B cell (primary cell): Measurements from ENCODE around the gene CA7. TPM values are rescaled to one million over a fixed set of nuclear protein-coding genes. Genes with fewer than 3 reads are reported as not detected.

Source experiments
- ATAC-seq: fragments of 200-7000 bp; cut with Tn5 transposase; one replicate; pipeline ENCODE4 v1.10.0; 2021; ENCODE audit warnings: low read depth, mild to moderate bottlenecking, moderate number of reproducible peaks, moderate library complexity
- CTCF ChIA-PET: fragments of 350-600 bp; sonication (Branson Sonifier 250); formaldehyde crosslinking; loops from one replicate; lab custom pipeline; 2021; ENCODE audit warnings: antibody characterized with exemption, inconsistent platforms; lab: Charles Lee
- POLR2A ChIA-PET: fragments of 350-600 bp; sonication (Branson Sonifier 250); formaldehyde crosslinking; loops from one replicate; lab custom pipeline; 2021; ENCODE audit warnings: antibody characterized with exemption; lab: Charles Lee
- DNase-seq: peaks from one replicate; pipeline ENCODE4 v3.0.0; 2013
- H2AFZ ChIP-seq: 2 replicates; pipeline ENCODE4 v1.6.1; 2012; ENCODE audit warnings: mild to moderate bottlenecking, low read depth, low read length; ENCODE audit not compliant: insufficient read depth, poor library complexity, severe bottlenecking
- H3K27ac ChIP-seq, 2 donors: 1 replicate in 1 of 2; 2 replicates in 1 of 2; pipeline ENCODE4 v1.5.1; 2012 to 2013; ENCODE audit warnings: low read length in 2 of 2, mild to moderate bottlenecking in 2 of 2, moderate library complexity in 1 of 2
- H3K27me3 ChIP-seq, 4 experiments: fragments of 200-600 bp in 1 of 4; sonication (generic) in 1 of 4; replicated peaks in 1 of 4; 1 replicate in 2 of 4; 2 replicates in 2 of 4; pipeline versions ENCODE4 v1.6.1 to v1.7.0; 2013 to 2016; ENCODE audit warnings: low read length in 3 of 4, mild to moderate bottlenecking in 2 of 4, mixed read lengths in 1 of 4, moderate library complexity in 1 of 4; ENCODE audit not compliant: insufficient read depth in 4 of 4, control insufficient read depth in 3 of 4; ENCODE audit errors: control extremely low read depth in 1 of 4
- H3K36me3 ChIP-seq, 2 experiments: replicated peaks in 1 of 2; 1 replicate in 1 of 2; 2 replicates in 1 of 2; pipeline versions ENCODE4 v1.6.1 to v1.7.1; 2013; ENCODE audit warnings: low read length in 1 of 2; ENCODE audit not compliant: insufficient read depth in 2 of 2, control insufficient read depth in 1 of 2; ENCODE audit errors: control extremely low read depth in 1 of 2, extremely low read depth in 1 of 2
- H3K4me1 ChIP-seq, 2 donors: fragments of 200-600 bp in 1 of 2; sonication (generic) in 1 of 2; 1 replicate in 1 of 2; 2 replicates in 1 of 2; pipeline versions ENCODE4 v1.5.1 to v1.6.1; 2013 to 2017; ENCODE audit warnings: low read length in 2 of 2; ENCODE audit not compliant: control insufficient read depth in 2 of 2, insufficient read depth in 2 of 2
- H3K4me2 ChIP-seq: replicated peaks from 2 replicates; pipeline ENCODE3; 2012; ENCODE audit warnings: mild to moderate bottlenecking, low read depth, low read length; ENCODE audit not compliant: poor library complexity, severe bottlenecking
- H3K4me3 ChIP-seq, 5 experiments: fragments of 200-600 bp in 1 of 5; sonication (generic) in 1 of 5; 1 replicate in 3 of 5; 2 replicates in 2 of 5; pipeline versions ENCODE4 v1.5.1 to v1.7.0; 2011 to 2016; ENCODE audit warnings: low read length in 4 of 5, mild to moderate bottlenecking in 4 of 5, low read depth in 2 of 5, control low read depth in 1 of 5, moderate library complexity in 1 of 5; ENCODE audit not compliant: insufficient read depth in 1 of 5; ENCODE audit errors: control extremely low read depth in 1 of 5, extremely low read depth in 1 of 5
- H3K79me2 ChIP-seq: fragments of 200-600 bp; sonication (generic); one replicate; pipeline ENCODE4 v1.6.0; 2016; ENCODE audit warnings: low read length; ENCODE audit not compliant: control insufficient read depth, insufficient read depth
- H3K9ac ChIP-seq: fragments of 200-600 bp; sonication (generic); 2 replicates; pipeline ENCODE4 v1.6.1; 2017; ENCODE audit warnings: mild to moderate bottlenecking, low read length, moderate library complexity
- H3K9me3 ChIP-seq, 3 donors: one replicate each; pipeline versions ENCODE4 v1.6.1 to v1.7.1; 2013; ENCODE audit warnings: low read length in 2 of 3; ENCODE audit not compliant: control insufficient read depth in 2 of 3, insufficient read depth in 1 of 3; ENCODE audit errors: control extremely low read depth in 1 of 3
- H4K20me1 ChIP-seq: 2 replicates; pipeline ENCODE4 v1.6.0; 2012; ENCODE audit warnings: mild to moderate bottlenecking, low read length; ENCODE audit not compliant: insufficient read depth, control insufficient read depth, poor library complexity, severe bottlenecking
- H3K27ac Mint-ChIP-seq: one replicate; pipeline ENCODE4 v1.8.0; 2021; ENCODE audit warnings: mixed read lengths
- H3K27me3 Mint-ChIP-seq: one replicate; pipeline ENCODE4 v1.8.0; 2021; ENCODE audit warnings: mixed read lengths
- H3K4me1 Mint-ChIP-seq: one replicate; pipeline ENCODE4 v1.8.0; 2021; ENCODE audit warnings: mixed read lengths
- H3K4me3 Mint-ChIP-seq: one replicate; pipeline ENCODE4 v1.8.0; 2021; ENCODE audit warnings: mixed read lengths
- H3K9me3 Mint-ChIP-seq: one replicate; pipeline ENCODE4 v1.8.0; 2022; ENCODE audit warnings: mixed read lengths; ENCODE audit not compliant: insufficient read depth
- CTCF ChIP-seq: fragments of 200-600 bp; IDR thresholded peaks from one replicate; pipeline ENCODE4 v1.8.0; 2022; ENCODE audit warnings: antibody characterized with exemption, mild to moderate bottlenecking
- EZH2 ChIP-seq: IDR thresholded peaks from 2 replicates; pipeline ENCODE4 v1.6.1; 2012; ENCODE audit warnings: borderline replicate concordance, low read depth, mild to moderate bottlenecking, moderate library complexity, low read length; ENCODE audit not compliant: insufficient read depth, poor library complexity, severe bottlenecking
- WGBS: methylation state at CpG from one replicate; pipeline ENCODE4 v1.1.5; 2013; ENCODE audit warnings: missing lambda C conversion rate; ENCODE audit not compliant: insufficient coverage; 5-methylcytosine and 5-hydroxymethylcytosine counted together
- intact Hi-C: fragments of 100-400 bp; cut with micrococcal nuclease; formaldehyde crosslinking; loops from one replicate; pipeline ENCODE4 v1.10.0; 2022
- polyA plus RNA-seq: library from polyadenylated mRNA; depleted of rRNA; stranded (reverse); fragments of >200 nt; gene quantifications from 2 replicates; pipeline ENCODE4 v1.2.3, GENCODE V29; 2012
- total RNA-seq, 2 donors: library from RNA; stranded (reverse); fragments of 120-200 nt in 1 of 2; gene quantifications; 1 replicate in 1 of 2; 2 replicates in 1 of 2; pipeline versions ENCODE4 v1.2.3 to v1.2.4, GENCODE V29; 2013 to 2022

Gene CA7
- total and polyA plus RNA-seq, 2 donors (not counting 1 experiment from before 2014, with no cell fraction given): not detected

- H4K20me1 ChIP-seq: no peaks in the 10 kb centered on the region
Measured at GRCh38 chr16:66814734-66815133, 29.5 kb upstream of the CA7 start.

DNA sequence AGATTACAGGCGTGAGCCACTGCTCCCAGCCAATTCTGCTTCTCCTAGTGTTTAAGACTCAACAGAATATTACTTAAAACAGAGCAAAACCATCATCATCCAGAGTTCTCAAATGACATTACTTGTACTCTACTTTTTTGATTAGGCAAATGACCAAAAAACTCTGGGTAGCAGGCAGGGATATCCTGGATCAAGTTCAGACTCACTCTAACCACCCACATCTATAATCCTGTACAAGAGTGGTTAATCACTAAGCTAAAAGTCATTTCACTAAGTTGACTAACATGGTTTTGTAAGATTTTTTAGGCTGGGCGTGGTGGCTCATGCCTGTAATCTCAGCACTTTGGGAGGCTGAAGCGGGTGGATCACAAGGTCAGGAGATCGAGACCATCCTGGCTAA, 20.2 kb upstream of the CA7 start:
- H3K4me3 Mint-ChIP-seq: no peak overlapping the region
- CTCF ChIA-PET: interaction anchor here (0.5 to 1.2 kb wide), 4 partner anchors 10 to 202 kb away, joined by 3 to 5 read pairs (median 3); no protein-coding TSS in a partner anchor
- H3K27me3 Mint-ChIP-seq: no peaks in the 10 kb centered on the region
- no peak for DNase-seq
- H3K27me3 ChIP-seq: no peaks in the 10 kb centered on the region
- H3K9ac ChIP-seq: no peak overlapping the region
- H3K27ac Mint-ChIP-seq: no peak overlapping the region
- intact Hi-C loops: no loop called here
- H3K79me2 ChIP-seq: peaks cover 15% of the 10 kb centered on the region
- no peak overlapping the region for H3K27ac ChIP-seq
- POLR2A ChIA-PET: no interaction called here
- peaks cover 15 to 52% of the 10 kb centered on the region in 2 experiments for H3K36me3 ChIP-seq
- peaks cover 13% of the 10 kb centered on the region for H3K4me1 Mint-ChIP-seq
- H4K20me1 ChIP-seq: peaks cover 14% of the 10 kb centered on the region
- TF ChIP-seq CTCF (no peak), EZH2 (no peak)
- no peak for ATAC-seq
- no peak overlapping the region for H3K4me3 ChIP-seq
- no peak overlapping the region for H2AFZ ChIP-seq
- no peaks in the 10 kb centered on the region for H3K9me3 ChIP-seq
- no peak overlapping the region for H3K4me2 ChIP-seq
- whole genome bisulfite sequencing: 100% methylated on average over 1 of the region's 4 CpGs
- no peaks in the 10 kb centered on the region for H3K9me3 Mint-ChIP-seq
- H3K4me1 ChIP-seq: peaks cover under 1 to 6% of the 10 kb centered on the region in 2 donors

More at GRCh38 chr16:66814734-66815133, 29.5 kb upstream of the CA7 start:
- intact Hi-C loops: no loop called here
- Histone ChIP-seq H3K27me3 (no peaks in the 10 kb centered on the region), H2AFZ (no peak overlapping the region), H3K9ac (no peak overlapping the region), H3K27ac (no peak overlapping the region), H3K4me1 (no peaks in the 10 kb centered on the region), H3K36me3 (peaks cover 18 to 45% of the 10 kb centered on the region in 2 experiments), H3K4me3 (no peak overlapping the region), H3K4me2 (no peak overlapping the region), H3K9me3 (no peaks in the 10 kb centered on the region), H3K79me2 (no peaks in the 10 kb centered on the region)
- H3K4me3 Mint-ChIP-seq: no peak overlapping the region
- WGBS: 93% methylated on average over 2 of the region's 2 CpGs
- no peak overlapping the region for H3K27ac Mint-ChIP-seq
- no peaks in the 10 kb centered on the region for H3K9me3 Mint-ChIP-seq
- no peaks in the 10 kb centered on the region for H3K4me1 Mint-ChIP-seq
- ATAC-seq (no peak), DNase-seq (no peak)
- no peaks in the 10 kb centered on the region for H3K27me3 Mint-ChIP-seq
- ChIA-PET CTCF (interaction anchor here (1.9 kb wide), 1 partner anchor 16 kb away, joined by 4 read pairs; the partner anchor contains the start of gene NAE1), POLR2A (no interaction called here)
- no peak for TF ChIP-seq CTCF
- TF ChIP-seq EZH2: no peak
